ENCODE results near the gene MYADML2.

MYADML2 gene

GRCh38 chr17:81895400-81895799 is 51.6 kb downstream of the MYADML2 start:
- Histone ChIP-seq H3K9me3 (ENCODE audit: insufficient read depth, low read length) (no peaks in the 10 kb centered on the region), H3K9ac (ENCODE audit: low read length) (no peak overlapping the region), H3K27ac (ENCODE audit: low read length) (no peak overlapping the region), H3K4me2 (ENCODE audit: low read length) (no peak overlapping the region), H2AFZ (ENCODE audit: low read depth, low read length) (no peak overlapping the region), H3K36me3 (replicated peaks; ENCODE audit: low read depth, low read length) (peaks cover 31% of the 10 kb centered on the region), H4K20me1 (ENCODE audit: insufficient read depth, low read length) (no peaks in the 10 kb centered on the region), H3K27me3 (ENCODE audit: low read depth, low read length) (no peaks in the 10 kb centered on the region), H3K4me1 (ENCODE audit: low read length) (peaks cover 4% of the 10 kb centered on the region), H3K4me3 (ENCODE audit: low read length) (no peak overlapping the region), H3K79me2 (ENCODE audit: low read length) (peaks cover 32% of the 10 kb centered on the region)
- TF ChIP-seq EZH2phosphoT487 (IDR thresholded peaks at IDR 0.05; ENCODE audit: low read depth) (no peak), CTCF (IDR thresholded peaks at IDR 0.05; ENCODE audit: low read depth, low read length) (no peak)

- Histone ChIP-seq H2AFZ (ENCODE audit: low read depth, low read length) (no peak overlapping the region), H3K4me1 (ENCODE audit: low read length) (peaks cover 11% of the 10 kb centered on the region), H3K4me3 (ENCODE audit: low read length) (peak overlapping the region; percentile 99), H3K27me3 (ENCODE audit: low read depth, low read length) (no peaks in the 10 kb centered on the region), H3K9ac (ENCODE audit: low read length) (peak overlapping the region; percentile 98), H3K79me2 (ENCODE audit: low read length) (peaks cover 70% of the 10 kb centered on the region), H3K4me2 (ENCODE audit: low read length) (peak overlapping the region; percentile 94), H3K27ac (ENCODE audit: low read length) (peak overlapping the region; percentile 52), H3K9me3 (ENCODE audit: insufficient read depth, low read length) (no peaks in the 10 kb centered on the region), H4K20me1 (ENCODE audit: insufficient read depth, low read length) (no peaks in the 10 kb centered on the region), H3K36me3 (replicated peaks; ENCODE audit: low read depth, low read length) (peaks cover 47% of the 10 kb centered on the region)
- TF ChIP-seq CTCF (IDR thresholded peaks at IDR 0.05; ENCODE audit: low read depth, low read length): no peak
- TF ChIP-seq EZH2phosphoT487 (IDR thresholded peaks at IDR 0.05; ENCODE audit: low read depth): no peak
Observed at GRCh38 chr17:81891303-81891552, 55.8 kb downstream of the MYADML2 start.

- Histone ChIP-seq H4K20me1 (ENCODE audit: insufficient read depth, low read length) (0 out of 2 replicates have a peak, but pooled peaks cover under 1% of the 10 kb centered on the region), H3K9ac (ENCODE audit: low read length) (peak overlapping the region; percentile 98), H3K4me2 (ENCODE audit: low read length) (peak overlapping the region; percentile 94), H3K27me3 (ENCODE audit: low read depth, low read length) (no peaks in the 10 kb centered on the region), H3K4me1 (ENCODE audit: low read length) (peaks cover 11% of the 10 kb centered on the region), H3K79me2 (ENCODE audit: low read length) (peaks cover 74% of the 10 kb centered on the region), H3K4me3 (ENCODE audit: low read length) (peak overlapping the region; percentile 99), H3K27ac (ENCODE audit: low read length) (peak overlapping the region; percentile 52), H3K36me3 (replicated peaks; ENCODE audit: low read depth, low read length) (peaks cover 51% of the 10 kb centered on the region), H2AFZ (ENCODE audit: low read depth, low read length) (no peak overlapping the region), H3K9me3 (ENCODE audit: insufficient read depth, low read length) (no peaks in the 10 kb centered on the region)
- no peak for TF ChIP-seq CTCF (IDR thresholded peaks at IDR 0.05; ENCODE audit: low read depth, low read length)
- no peak for TF ChIP-seq EZH2phosphoT487 (IDR thresholded peaks at IDR 0.05; ENCODE audit: low read depth)
Observed at GRCh38 chr17:81890447-81891302, 56.4 kb downstream of the MYADML2 start.
